SK-N-SH treated with all-trans-retinoic acid at 6 μM for 48 hours (cell line): ENCODE data around the gene C10orf143.

Source experiments
- ATAC-seq: fragments of 200-7000 bp; cut with Tn5 transposase; 3 replicates; pipeline ENCODE4 v1.9.1; 2020; ENCODE audit warnings: mild to moderate bottlenecking, moderate library complexity
- ARNTL ChIP-seq: fragments of 450-650 bp; formaldehyde crosslinking; IDR thresholded peaks from 2 replicates; pipeline ENCODE4 v1.5.0; 2020; ENCODE audit warnings: low read depth, mild to moderate bottlenecking, moderate library complexity, borderline replicate concordance
- BACH2 ChIP-seq: fragments of 250-450 bp; sonication (Bioruptor Pico); IDR thresholded peaks from 2 replicates; pipeline ENCODE4 v1.9.0; 2021; ENCODE audit warnings: mild to moderate bottlenecking, borderline replicate concordance
- CREB5 ChIP-seq: fragments of 250-450 bp; sonication (Bioruptor Pico); IDR thresholded peaks from 2 replicates; pipeline ENCODE4 v1.5.1; 2020; ENCODE audit warnings: low read depth, mild to moderate bottlenecking, moderate library complexity
- CSDC2 ChIP-seq: fragments of 250-450 bp; sonication (Bioruptor Pico); IDR thresholded peaks from 2 replicates; pipeline ENCODE4 v1.5.0; 2020; ENCODE audit warnings: mild to moderate bottlenecking, moderate library complexity
- CSRNP3 ChIP-seq: fragments of 250-450 bp; sonication (Bioruptor Pico); IDR thresholded peaks from 2 replicates; pipeline ENCODE4 v1.5.1; 2021; ENCODE audit warnings: mild to moderate bottlenecking, moderate library complexity
- ESRRG ChIP-seq: fragments of 250-450 bp; sonication (Bioruptor Pico); IDR thresholded peaks from 2 replicates; pipeline ENCODE4 v1.6.1; 2021; ENCODE audit warnings: mild to moderate bottlenecking
- GLIS3 ChIP-seq: fragments of 250-450 bp; sonication (Bioruptor Pico); IDR thresholded peaks from 2 replicates; pipeline ENCODE4 v1.5.0; 2020; ENCODE audit warnings: mild to moderate bottlenecking, moderate library complexity
- ISL1 ChIP-seq: fragments of 250-450 bp; sonication (Bioruptor Pico); IDR thresholded peaks from 2 replicates; pipeline ENCODE4 v2.1.2; 2022; ENCODE audit warnings: mild to moderate bottlenecking, moderate library complexity
- OSR1 ChIP-seq: fragments of 250-450 bp; sonication (Bioruptor Pico); IDR thresholded peaks from 2 replicates; pipeline ENCODE4 v1.8.0; 2022; ENCODE audit warnings: moderate library complexity, mild to moderate bottlenecking, inconsistent platforms
- PATZ1 ChIP-seq: fragments of 250-450 bp; sonication (Bioruptor Pico); IDR thresholded peaks from 2 replicates; pipeline ENCODE4 v1.8.0; 2020; ENCODE audit warnings: mild to moderate bottlenecking, moderate library complexity, borderline replicate concordance
- POU6F1 ChIP-seq: fragments of 250-450 bp; sonication (Bioruptor Pico); IDR thresholded peaks from 2 replicates; pipeline ENCODE4 v1.8.0; 2021; ENCODE audit warnings: low read depth, mild to moderate bottlenecking, moderate library complexity, borderline replicate concordance
- PPARA ChIP-seq: fragments of 250-450 bp; sonication (Bioruptor Pico); IDR thresholded peaks from 2 replicates; pipeline ENCODE4 v1.5.0; 2020; ENCODE audit warnings: mild to moderate bottlenecking, borderline replicate concordance
- RARB ChIP-seq: fragments of 250-450 bp; sonication (Bioruptor Pico); IDR thresholded peaks from 2 replicates; pipeline ENCODE4 v1.8.0; 2021; ENCODE audit warnings: mild to moderate bottlenecking, moderate library complexity
- SNAI2 ChIP-seq: fragments of 250-450 bp; sonication (Bioruptor Pico); IDR thresholded peaks from 2 replicates; pipeline ENCODE4 v1.5.0; 2020; ENCODE audit warnings: mild to moderate bottlenecking, moderate library complexity
- TCF4 ChIP-seq: fragments of 250-450 bp; sonication (Bioruptor Pico); IDR thresholded peaks from 2 replicates; pipeline ENCODE4 v1.8.0; 2021; ENCODE audit warnings: mild to moderate bottlenecking, moderate library complexity, borderline replicate concordance
- TOX ChIP-seq: fragments of 250-450 bp; sonication (Bioruptor Pico); IDR thresholded peaks from 2 replicates; pipeline ENCODE4 v1.8.0; 2021; ENCODE audit warnings: mild to moderate bottlenecking, moderate library complexity, borderline replicate concordance
- TSHZ2 ChIP-seq: fragments of 250-450 bp; sonication (Bioruptor Pico); IDR thresholded peaks from 2 replicates; pipeline ENCODE4 v1.5.0; 2020; ENCODE audit warnings: mild to moderate bottlenecking, moderate library complexity
- ZC3H10 ChIP-seq: fragments of 250-450 bp; sonication (Bioruptor Pico); IDR thresholded peaks from 2 replicates; pipeline ENCODE4 v1.5.1; 2021; ENCODE audit warnings: mild to moderate bottlenecking, moderate library complexity
- ZFP3 ChIP-seq: fragments of 250-450 bp; sonication (Bioruptor Pico); IDR thresholded peaks from 2 replicates; pipeline ENCODE4 v1.5.0; 2020; ENCODE audit warnings: mild to moderate bottlenecking, moderate library complexity
- ZFP30 ChIP-seq: fragments of 450-650 bp; formaldehyde crosslinking; IDR thresholded peaks from 2 replicates; pipeline ENCODE4 v1.5.0; 2022; ENCODE audit warnings: mild to moderate bottlenecking, moderate library complexity
- ZNF565 ChIP-seq: fragments of 450-650 bp; formaldehyde crosslinking; conservative IDR thresholded peaks from 2 replicates; pipeline ENCODE4 v1.5.0; 2020; ENCODE audit warnings: low read depth, mild to moderate bottlenecking, moderate library complexity
- ZNF70 ChIP-seq: fragments of 450-650 bp; formaldehyde crosslinking; IDR thresholded peaks from 2 replicates; pipeline ENCODE4 v1.5.0; 2020; ENCODE audit warnings: mild to moderate bottlenecking, moderate library complexity
- ZNF8 ChIP-seq: fragments of 450-650 bp; formaldehyde crosslinking; IDR thresholded peaks from 2 replicates; pipeline ENCODE4 v1.5.0; 2020; ENCODE audit warnings: mild to moderate bottlenecking, moderate library complexity

C10orf143 gene

GRCh38 chr10:130038019-130038555 is 72.5 kb downstream of the C10orf143 start:
- TF ChIP-seq TSHZ2 (CRISPR knock-in tag): no peak
- TF ChIP-seq GLIS3: no peak
- no peak for TF ChIP-seq RARB (CRISPR knock-in tag)
- no peak for TF ChIP-seq BACH2 (CRISPR knock-in tag)
- TF ChIP-seq ARNTL (CRISPR knock-in tag): no peak
- TF ChIP-seq CREB5: no peak
- no peak for TF ChIP-seq CSRNP3
- no peak for TF ChIP-seq TCF4 (CRISPR knock-in tag)
- TF ChIP-seq ESRRG (CRISPR knock-in tag): no peak
- no peak for TF ChIP-seq PATZ1 (CRISPR knock-in tag)
- TF ChIP-seq SNAI2 (CRISPR knock-in tag): no peak
- TF ChIP-seq ZFP30 (CRISPR knock-in tag): no peak
- TF ChIP-seq OSR1 (CRISPR knock-in tag): no peak
- no peak for TF ChIP-seq ISL1
- no peak for TF ChIP-seq TOX (CRISPR knock-in tag)
- TF ChIP-seq POU6F1 (CRISPR knock-in tag): no peak
- no peak for TF ChIP-seq ZNF70
- no peak for TF ChIP-seq CSDC2
- no peak for TF ChIP-seq ZNF565 (CRISPR knock-in tag)
- no peak for TF ChIP-seq ZNF8 (CRISPR knock-in tag)

GRCh38 chr10:130037169-130037661 is 73.4 kb downstream of the C10orf143 start:
- TF ChIP-seq ZFP3 (CRISPR knock-in tag) (no peak), TOX (CRISPR knock-in tag) (no peak), ZFP30 (CRISPR knock-in tag) (no peak), ZNF565 (CRISPR knock-in tag) (no peak), ARNTL (CRISPR knock-in tag) (no peak), PPARA (CRISPR knock-in tag) (no peak), TCF4 (CRISPR knock-in tag) (no peak), ZC3H10 (CRISPR knock-in tag) (no peak), ZNF70 (no peak), ESRRG (CRISPR knock-in tag) (no peak), PATZ1 (CRISPR knock-in tag) (no peak), ISL1 (no peak), ZNF8 (CRISPR knock-in tag) (no peak), CREB5 (no peak), OSR1 (CRISPR knock-in tag) (no peak), CSDC2 (no peak)
- ATAC-seq: no peak

More at GRCh38 chr10:130038019-130038555, 72.5 kb downstream of the C10orf143 start:
- no peak for ATAC-seq
